Stimulated activated CD8-positive, alpha-beta memory T cell treated with anti-CD3 and anti-CD28 coated beads, Interleukin-4, amount 100 ng/mL, for 48 hours (primary cell): Measurements from ENCODE around the gene SLC49A3.
"Not testable (repeated sequence)": the region's sequence is repeated elsewhere in the genome, so short reads cannot be mapped to it uniquely, and the experiment has no call there.

Experiments used
- DNase-seq: peaks from one replicate; pipeline ENCODE4 v3.0.0-alpha.2; 2020

The SLC49A3 gene

GRCh38 chr4:688854-689681 lies at the start of gene SLC49A3:
Gene SLC49A3 (minus strand): TSS chr4:689151. CDS start chr4:689127, 24 bp downstream.
- DNase-seq: no peak

GRCh38 chr4:736561-736960 lies 47.6 kb upstream of the SLC49A3 start:
- not testable (repeated sequence) for DNase-seq

- DNase-seq: no peak
These were observed 46.6 kb upstream of the SLC49A3 start for GRCh38 chr4:735583-735982.

DNA sequence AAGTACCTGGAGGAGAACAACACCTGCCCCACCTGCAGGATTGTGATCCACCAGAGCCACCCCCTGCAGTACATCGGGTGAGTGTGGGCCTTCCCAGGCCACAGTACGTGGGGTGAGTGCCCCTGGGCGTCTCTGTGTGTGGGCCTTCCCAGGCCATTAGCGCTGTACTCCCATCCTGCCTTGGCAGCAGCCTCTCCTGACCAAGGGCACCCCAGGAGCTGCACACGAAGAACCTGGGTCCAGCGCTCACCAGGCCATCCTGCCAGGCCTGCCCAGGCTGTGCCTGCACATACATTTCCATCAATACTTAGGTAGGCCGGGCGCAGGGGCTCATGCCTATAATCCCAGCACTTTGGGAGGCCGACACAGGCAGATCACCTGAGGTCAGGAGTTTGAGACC lies 46.0 kb upstream of the SLC49A3 start:
- DNase-seq: no peak

DNA sequence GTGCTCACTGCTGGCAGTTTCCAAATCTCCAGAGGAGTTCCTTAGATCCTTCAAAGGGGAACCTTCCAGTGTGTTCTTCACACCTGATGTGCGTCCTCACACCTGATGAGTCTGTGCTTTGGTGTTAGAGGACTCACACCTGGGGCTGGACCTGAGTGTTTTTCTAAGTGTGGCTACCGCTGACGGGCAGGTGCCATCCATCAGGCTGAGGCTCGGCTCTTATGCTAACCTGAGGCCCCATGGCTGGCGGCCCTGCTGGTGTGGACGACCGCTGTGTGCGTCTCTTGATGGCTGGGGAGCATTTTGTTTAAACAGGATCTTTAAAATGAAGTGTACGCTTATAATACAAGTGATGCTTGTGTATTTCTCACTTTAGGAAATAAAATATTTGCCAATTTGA lies 45.1 kb upstream of the SLC49A3 start:
- DNase-seq: no peak

DNA sequence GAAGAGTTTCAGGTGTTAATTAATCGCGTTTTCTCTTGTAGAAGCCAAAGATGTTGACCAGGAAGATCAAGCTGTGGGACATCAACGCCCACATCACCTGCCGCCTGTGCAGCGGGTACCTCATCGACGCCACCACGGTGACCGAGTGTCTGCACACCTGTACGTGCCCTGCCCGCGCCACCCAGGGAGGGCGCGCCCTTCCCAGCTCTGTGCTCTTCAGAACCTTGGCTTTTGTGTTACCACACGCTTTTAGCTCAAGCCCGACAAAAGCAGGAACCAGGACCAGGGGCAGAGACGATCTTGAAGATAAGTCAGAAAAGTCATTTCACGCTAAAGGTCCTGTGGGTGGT lies 44.7 kb upstream of the SLC49A3 start:
- DNase-seq: no peak

DNA sequence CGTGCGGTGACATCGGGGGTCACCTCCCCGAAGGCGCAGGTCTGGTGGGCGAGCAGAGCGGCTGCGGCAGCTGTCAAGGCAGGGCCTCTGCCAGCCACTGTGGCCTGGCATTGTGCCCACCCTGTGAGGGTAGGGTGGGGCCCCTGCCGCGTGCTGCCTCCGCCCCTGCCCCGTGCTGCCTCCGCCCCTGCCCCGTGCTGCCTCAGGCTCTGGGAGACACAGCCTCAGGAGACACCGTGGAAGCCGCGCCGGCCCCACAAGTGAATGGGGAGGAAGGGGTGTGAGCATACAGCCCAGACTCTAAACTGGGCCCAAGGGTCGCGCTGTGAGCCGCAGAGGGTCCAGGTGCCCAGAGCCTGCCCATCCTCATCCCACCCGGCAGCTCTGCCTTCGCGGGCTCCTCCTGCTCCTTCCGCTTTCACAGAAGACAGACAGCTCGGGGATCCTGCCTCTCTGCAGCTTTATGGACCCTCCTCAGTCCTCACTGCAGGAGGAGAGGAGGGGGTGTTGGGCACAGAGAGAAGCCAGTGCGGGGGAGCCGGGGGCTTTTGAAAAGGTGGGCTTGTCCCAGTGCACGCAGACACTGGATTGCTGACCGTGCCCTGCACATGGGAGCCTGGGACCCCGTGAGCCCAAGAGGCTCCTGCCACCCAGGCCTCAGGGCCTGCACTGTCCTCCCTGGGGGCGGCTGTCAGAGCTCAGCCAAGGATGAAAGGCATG lies 44.1 kb upstream of the SLC49A3 start:
- DNase-seq: no peak

DNA sequence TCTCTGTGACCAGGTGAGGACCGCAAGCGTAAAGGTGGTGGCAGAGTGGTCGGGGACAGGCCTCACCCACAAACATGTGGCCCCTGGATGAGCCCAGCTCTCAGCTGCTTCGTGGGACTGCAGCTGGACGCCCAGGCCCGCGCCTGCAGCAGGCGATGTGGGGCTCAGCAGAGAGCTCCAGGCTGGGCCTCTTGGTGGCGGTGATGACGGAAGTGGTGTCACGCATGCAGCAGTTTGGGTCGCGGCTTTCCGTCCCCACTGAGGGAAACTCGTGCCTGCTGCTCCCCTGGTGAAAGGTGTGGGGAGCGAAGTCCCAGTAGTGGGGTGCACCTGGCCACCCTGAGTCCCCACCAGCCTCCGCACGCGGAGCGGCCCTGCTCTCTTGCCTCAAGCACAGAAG lies 43.5 kb upstream of the SLC49A3 start:
- no peak for DNase-seq

DNA sequence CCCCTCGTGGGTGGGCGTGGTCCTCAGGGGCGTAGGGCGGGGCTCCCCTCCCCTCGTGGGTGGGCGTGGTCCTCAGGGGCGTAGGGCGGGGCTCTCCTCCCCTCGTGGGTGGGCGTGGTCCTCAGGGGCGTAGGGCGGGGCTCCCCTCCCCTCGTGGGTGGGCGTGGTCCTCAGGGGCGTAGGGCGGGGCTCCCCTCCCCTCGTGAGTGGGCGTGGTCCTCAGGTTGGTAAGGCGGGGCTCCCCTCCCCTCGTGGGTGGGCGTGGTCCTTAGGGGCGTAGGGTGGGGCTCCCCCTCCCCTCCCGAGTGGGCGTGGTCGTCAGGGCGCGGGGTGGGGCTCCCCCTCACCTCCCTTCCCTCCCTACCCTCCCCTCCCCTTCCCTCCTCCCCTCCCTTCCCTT lies 43.0 kb upstream of the SLC49A3 start:
- DNase-seq: not testable (repeated sequence)

DNA sequence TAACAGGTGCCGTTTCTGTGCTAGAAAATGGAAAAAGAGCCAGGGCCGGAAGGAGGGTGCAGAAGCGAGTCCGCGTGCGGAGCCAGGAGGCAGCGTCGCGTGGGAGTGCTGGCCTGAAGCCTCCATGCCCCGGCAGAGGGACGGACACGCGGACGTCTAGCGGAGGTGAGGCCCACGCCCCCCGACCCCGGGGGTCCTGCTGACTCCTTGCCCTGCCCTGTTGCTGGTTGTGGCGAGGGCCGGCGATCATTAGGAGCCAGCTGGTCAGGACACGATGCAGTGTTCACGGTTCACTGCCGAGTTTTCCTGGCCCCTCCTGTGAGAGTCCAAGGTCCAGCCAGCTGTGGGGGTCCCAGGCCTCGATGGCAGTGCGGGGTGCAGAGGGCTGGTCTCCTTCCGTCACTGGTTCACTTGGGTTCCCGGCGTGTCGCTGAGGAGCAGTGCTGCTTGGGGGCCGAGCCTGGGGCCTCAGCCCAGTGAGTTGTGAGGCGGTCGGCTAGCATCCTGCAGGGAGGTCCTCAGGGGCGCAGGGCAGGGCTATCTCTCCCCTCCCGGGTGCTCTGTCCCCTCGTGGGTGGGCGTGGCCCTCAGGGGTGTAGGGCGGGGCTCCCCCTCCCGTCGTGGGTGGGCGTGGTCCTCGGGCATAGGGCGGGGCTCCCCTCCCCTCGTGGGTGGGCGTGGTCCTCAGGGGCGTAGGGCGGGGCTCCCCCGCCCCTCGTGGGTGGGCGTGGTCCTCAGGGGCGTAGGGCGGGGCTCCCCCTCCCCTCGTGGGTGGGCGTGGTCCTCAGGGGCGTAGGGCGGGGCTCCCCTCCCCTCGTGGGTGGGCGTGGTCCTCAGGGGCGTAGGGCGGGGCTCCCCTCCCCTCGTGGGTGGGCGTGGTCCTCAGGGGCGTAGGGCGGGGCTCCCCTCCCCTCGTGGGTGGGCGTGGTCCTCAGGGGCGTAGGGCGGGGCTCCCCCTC lies 42.3 kb upstream of the SLC49A3 start:
- DNase-seq: not testable (repeated sequence)

DNA sequence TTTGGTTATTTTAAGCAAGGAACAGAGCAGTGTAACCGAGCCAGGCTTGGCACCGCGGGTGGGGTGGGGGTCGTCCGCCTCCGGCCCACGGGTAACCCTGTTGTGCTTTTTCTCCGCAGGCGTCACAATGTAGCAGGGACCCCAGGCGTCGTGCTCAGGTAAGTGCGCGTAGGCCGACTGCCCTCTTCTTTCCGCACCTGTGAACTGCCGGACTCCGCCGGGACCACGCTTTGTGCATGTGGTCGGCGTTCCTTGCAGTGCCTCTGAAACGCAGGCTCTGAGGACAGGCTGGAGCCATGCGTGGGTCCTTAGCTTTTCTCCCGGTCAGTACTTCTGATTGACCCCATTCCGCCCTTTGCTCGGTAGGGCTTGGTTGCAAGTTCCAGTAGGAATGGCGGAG lies 41.6 kb upstream of the SLC49A3 start:
- DNase-seq: no peak

GRCh38 chr4:729336-730315 lies 40.7 kb upstream of the SLC49A3 start:
- no peak for DNase-seq

- no peak for DNase-seq
These were observed 38.6 kb upstream of the SLC49A3 start for GRCh38 chr4:727576-727975.

GRCh38 chr4:726838-727237 lies 37.9 kb upstream of the SLC49A3 start:
- DNase-seq: no peak

DNA sequence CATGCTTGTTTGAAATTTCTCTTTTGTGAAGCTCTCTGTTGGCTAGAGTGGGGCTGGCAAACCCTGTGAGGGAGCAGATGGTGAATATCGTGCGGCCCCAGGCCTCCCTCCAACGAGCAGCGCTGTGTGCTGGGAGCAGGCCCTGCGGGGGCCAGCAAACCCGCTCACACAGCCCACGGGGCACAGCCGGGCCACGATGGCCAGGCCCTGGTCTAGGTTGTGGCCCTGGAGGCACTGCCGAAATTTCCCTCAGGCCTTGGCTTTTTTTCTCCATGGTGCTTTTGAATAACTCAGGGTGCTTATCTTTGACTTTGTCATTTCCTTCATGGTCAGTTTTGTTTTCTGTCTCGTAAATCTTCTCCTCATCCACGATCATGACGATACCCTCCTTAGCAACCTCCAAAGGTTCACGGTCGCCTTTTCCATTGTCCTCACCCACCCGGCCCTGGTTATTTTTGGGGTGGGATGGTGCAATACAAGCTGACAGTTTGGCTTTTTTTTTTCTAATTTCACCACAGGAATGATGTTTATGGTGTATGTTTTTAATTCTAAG lies 37.4 kb upstream of the SLC49A3 start:
- no peak for DNase-seq

- no peak for DNase-seq
These were observed 36.7 kb upstream of the SLC49A3 start for GRCh38 chr4:725391-726234.

DNA sequence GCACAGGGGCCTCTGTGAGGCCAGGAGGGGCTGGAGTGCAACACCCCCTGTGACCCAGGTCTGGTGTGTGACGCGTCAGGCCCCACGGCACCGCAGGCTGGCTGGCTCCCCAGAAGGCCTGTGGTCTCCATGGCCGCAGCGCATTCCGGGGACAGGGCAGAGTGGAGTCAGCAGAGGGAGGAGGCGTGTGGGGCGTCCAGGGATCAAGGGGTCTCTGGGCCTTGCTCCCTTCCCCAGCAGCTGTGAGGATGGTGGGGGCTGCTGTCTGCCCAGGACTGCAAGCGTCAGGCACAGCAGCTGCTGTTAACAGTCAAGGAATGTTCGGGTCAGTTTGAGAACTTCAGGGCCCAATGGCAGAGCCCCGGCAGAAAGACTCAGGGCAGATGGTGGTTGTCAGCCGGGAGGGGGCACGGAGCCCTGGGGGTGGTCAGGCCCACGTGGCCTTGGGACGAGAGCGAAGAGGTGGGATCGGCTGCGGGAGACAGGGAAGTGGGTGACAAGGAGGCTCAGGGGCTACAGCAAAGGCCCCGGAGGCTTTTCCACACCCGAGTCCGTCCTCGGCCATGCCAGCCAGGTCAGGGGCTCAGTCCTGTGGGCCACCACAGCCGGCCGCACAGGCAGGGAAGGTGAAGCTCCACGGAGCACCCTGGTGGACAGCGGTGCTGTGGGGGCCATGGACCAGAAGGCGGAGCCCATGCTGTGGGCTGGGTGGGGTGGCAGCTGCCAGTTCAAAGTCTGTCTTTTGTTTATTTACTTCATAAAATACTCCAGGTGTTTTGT lies 35.0 kb upstream of the SLC49A3 start:
- no peak for DNase-seq

GRCh38 chr4:722851-723360 lies 34.0 kb upstream of the SLC49A3 start:
- DNase-seq: no peak

- DNase-seq: no peak
These were observed 33.3 kb upstream of the SLC49A3 start for GRCh38 chr4:722169-722725.
